ENCODE measurements around the gene DAB2IP. TPM values are rescaled to one million over a fixed set of nuclear protein-coding genes. Genes with fewer than 3 reads are reported as not detected.

The DAB2IP gene
- total RNA-seq, 1 experiment from 2014 or later = 17.0 TPM

DNA sequence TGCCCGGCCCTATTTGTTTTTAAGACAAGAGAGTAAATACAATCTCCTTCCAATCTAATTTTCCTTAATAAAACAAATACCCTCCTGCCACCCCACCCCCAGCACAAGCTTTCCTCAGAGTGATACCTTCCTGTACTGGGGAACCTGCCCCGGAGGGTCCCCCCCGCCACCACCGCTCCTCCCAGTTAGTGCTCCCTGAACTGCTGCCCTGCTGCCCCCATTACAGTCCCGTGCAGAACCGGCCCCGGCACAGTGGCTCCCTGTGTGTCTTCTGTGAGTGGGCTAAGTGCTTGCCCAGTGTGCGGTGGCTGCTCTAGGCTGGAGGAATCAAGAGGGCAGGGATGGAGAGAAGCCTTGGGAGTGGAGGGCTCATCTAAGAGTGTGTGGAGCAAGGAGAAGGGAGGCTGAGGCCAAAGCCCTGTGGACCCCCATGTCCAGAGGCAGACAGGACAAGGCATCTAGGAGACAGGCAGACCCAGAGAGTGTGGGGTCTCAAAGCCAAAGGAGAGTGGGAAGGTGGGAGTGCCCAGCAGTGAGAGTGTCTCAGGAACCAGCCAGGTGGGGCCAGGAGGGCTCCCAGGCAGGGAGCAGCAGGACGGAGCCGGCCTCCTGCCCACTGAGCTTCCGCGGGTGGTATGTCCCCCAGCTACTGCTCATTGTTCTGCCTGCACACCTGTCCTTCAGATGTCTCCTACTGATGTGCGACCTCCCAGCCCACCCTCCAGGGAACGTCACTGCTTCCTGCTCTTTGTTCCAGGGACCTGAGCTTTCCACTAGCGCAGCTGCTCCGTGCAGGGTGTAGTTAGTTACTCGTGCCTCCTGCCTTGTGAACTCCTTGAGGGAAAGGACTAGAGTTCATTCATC lies 129.0 kb downstream of the DAB2IP start:
- ChIA-PET POLR2A (no interaction called here), CTCF (no interaction called here)
- BruUV-seq (replicated peaks) = no TSS peak
- H3K36me3 Mint-ChIP-seq (ENCODE audit: insufficient read depth, unreplicated experiment) = peaks cover 19% of the 10 kb centered on the region
- DNase-seq (ENCODE audit: unreplicated experiment) = no peak
- no peak overlapping the region for H3K27ac Mint-ChIP-seq (ENCODE audit: low read depth, unreplicated experiment)
- TF ChIP-seq, protein P1, sequence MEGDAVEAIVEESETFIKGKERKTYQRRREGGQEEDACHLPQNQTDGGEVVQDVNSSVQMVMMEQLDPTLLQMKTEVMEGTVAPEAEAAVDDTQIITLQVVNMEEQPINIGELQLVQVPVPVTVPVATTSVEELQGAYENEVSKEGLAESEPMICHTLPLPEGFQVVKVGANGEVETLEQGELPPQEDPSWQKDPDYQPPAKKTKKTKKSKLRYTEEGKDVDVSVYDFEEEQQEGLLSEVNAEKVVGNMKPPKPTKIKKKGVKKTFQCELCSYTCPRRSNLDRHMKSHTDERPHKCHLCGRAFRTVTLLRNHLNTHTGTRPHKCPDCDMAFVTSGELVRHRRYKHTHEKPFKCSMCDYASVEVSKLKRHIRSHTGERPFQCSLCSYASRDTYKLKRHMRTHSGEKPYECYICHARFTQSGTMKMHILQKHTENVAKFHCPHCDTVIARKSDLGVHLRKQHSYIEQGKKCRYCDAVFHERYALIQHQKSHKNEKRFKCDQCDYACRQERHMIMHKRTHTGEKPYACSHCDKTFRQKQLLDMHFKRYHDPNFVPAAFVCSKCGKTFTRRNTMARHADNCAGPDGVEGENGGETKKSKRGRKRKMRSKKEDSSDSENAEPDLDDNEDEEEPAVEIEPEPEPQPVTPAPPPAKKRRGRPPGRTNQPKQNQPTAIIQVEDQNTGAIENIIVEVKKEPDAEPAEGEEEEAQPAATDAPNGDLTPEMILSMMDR (IDR thresholded peaks at IDR 0.05; ENCODE audit: unreplicated experiment) = no peak
- intact Hi-C loops (cut with micrococcal nuclease) = no loop called here
- no peaks in the 10 kb centered on the region for H3K4me1 Mint-ChIP-seq (ENCODE audit: insufficient read depth, unreplicated experiment)
- no peaks in the 10 kb centered on the region for H3K27me3 Mint-ChIP-seq (ENCODE audit: insufficient read depth, unreplicated experiment)
- H3K9me3 Mint-ChIP-seq (ENCODE audit: unreplicated experiment) = peaks cover 18% of the 10 kb centered on the region
- H3K4me3 Mint-ChIP-seq (ENCODE audit: unreplicated experiment) = no peak overlapping the region

DNA sequence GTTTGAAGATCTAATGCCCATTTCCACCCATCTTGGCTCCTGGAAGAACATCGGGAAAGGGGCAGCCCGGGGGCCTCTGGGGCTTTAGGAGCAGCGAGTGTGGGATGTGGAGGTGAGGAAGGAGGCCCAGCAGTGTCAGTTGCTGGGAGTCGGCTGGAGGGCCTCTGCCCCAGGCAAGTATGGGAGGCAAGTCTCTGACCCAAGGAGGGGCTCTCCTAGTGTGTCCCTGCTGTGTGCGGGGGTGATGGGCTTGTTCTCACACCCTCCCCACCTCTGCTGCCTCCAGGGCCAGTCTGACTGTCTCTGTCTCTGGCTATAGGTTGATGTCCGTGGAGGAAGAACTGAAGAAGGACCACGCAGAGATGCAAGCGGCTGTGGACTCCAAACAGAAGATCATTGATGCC lies 129.7 kb downstream of the DAB2IP start:
- DNase-seq (ENCODE audit: unreplicated experiment) = no peak
- intact Hi-C loops (cut with micrococcal nuclease) = no loop called here
- no peak overlapping the region for H3K4me3 Mint-ChIP-seq (ENCODE audit: unreplicated experiment)
- ChIA-PET POLR2A (no interaction called here), CTCF (no interaction called here)
- BruUV-seq (replicated peaks) = no TSS peak
- no peak overlapping the region for H3K27ac Mint-ChIP-seq (ENCODE audit: low read depth, unreplicated experiment)
- H3K27me3 Mint-ChIP-seq (ENCODE audit: insufficient read depth, unreplicated experiment) = no peaks in the 10 kb centered on the region
- TF ChIP-seq, protein P1 (IDR thresholded peaks at IDR 0.05; ENCODE audit: unreplicated experiment) = no peak
- peaks cover 19% of the 10 kb centered on the region for H3K36me3 Mint-ChIP-seq (ENCODE audit: insufficient read depth, unreplicated experiment)
- no peaks in the 10 kb centered on the region for H3K4me1 Mint-ChIP-seq (ENCODE audit: insufficient read depth, unreplicated experiment)
- peaks cover 16% of the 10 kb centered on the region for H3K9me3 Mint-ChIP-seq (ENCODE audit: unreplicated experiment)

DNA sequence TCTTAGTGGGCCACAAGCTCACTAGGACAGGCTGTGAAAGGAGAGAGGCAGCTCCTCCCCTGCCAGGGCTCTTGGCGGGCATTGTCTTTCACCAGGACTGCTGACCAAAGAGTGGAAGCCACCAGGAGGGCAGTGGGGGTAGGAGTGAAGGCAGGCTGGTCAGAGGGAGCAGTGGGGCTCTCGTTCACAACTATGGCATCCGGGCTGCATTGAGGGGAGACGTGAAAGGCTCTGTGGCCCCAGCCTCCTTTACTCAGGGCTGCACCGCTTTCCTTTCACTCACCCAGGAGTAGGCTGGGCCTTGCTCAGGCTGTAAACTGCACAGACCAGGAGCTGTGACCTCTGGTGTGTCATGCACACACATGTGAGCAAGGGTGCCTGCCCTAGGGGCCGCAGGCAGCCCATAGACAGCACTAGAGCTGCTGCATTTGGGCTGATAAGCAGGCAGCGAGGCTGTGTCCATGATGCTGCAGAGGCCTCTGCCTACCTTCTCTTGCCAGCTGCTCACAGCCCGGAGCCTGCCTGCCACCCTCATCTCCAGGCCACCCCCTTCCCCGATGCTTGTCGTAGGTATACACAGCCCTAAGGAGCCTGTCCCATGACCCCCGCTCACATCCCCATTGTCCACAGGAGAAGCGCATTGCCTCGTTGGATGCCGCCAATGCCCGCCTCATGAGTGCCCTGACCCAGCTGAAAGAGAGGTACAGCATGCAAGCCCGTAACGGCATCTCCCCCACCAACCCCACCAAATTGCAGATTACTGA lies 130.4 kb downstream of the DAB2IP start:
- Mint-ChIP-seq H3K9me3 (ENCODE audit: unreplicated experiment) (peaks cover 8% of the 10 kb centered on the region), H3K27ac (ENCODE audit: low read depth, unreplicated experiment) (no peak overlapping the region), H3K4me1 (ENCODE audit: insufficient read depth, unreplicated experiment) (no peaks in the 10 kb centered on the region), H3K27me3 (ENCODE audit: insufficient read depth, unreplicated experiment) (no peaks in the 10 kb centered on the region), H3K36me3 (ENCODE audit: insufficient read depth, unreplicated experiment) (peaks cover 19% of the 10 kb centered on the region), H3K4me3 (ENCODE audit: unreplicated experiment) (no peak overlapping the region)
- TF ChIP-seq, protein P1 (IDR thresholded peaks at IDR 0.05; ENCODE audit: unreplicated experiment) = no peak
- POLR2A ChIA-PET = no interaction called here
- BruUV-seq (replicated peaks) = no TSS peak
- intact Hi-C loops (cut with micrococcal nuclease) = no loop called here
- CTCF ChIA-PET = no interaction called here
- DNase-seq (ENCODE audit: unreplicated experiment) = no peak

DNA sequence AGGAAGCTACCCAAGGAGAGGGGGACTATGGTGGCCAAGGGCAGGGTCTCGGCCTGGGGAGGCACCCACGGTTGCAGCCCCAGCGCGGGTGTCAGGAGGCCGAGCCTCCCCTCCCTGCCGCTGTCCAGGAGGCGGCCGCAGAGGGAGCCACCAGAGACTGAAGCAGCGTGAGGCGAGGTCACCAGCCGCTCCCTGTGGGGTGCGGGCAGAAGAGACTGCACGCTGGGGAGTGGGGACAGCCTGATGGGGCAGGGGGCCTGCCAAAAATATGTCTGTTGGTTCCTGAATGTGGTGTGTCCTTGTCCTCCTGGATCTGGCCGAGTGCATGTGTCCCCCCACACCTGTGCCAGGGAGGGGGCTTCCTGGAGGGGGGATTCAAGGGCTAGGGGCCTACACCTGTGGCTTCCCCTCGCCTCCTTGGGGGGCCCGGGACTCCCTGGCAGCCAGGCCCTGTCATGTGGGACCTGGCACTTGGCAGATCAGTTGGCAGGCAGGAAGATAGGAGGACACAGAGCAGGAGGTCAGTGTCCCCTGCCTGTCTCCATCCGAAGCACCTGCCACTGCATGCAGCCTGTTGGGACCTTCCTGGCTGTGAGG lies 131.2 kb downstream of the DAB2IP start:
- TF ChIP-seq, protein P1 (IDR thresholded peaks at IDR 0.05; ENCODE audit: unreplicated experiment) = no peak
- Mint-ChIP-seq H3K4me3 (ENCODE audit: unreplicated experiment) (no peak overlapping the region), H3K27me3 (ENCODE audit: insufficient read depth, unreplicated experiment) (no peaks in the 10 kb centered on the region), H3K27ac (ENCODE audit: low read depth, unreplicated experiment) (no peak overlapping the region), H3K9me3 (ENCODE audit: unreplicated experiment) (peaks cover 8% of the 10 kb centered on the region), H3K4me1 (ENCODE audit: insufficient read depth, unreplicated experiment) (no peaks in the 10 kb centered on the region), H3K36me3 (ENCODE audit: insufficient read depth, unreplicated experiment) (peaks cover 19% of the 10 kb centered on the region)
- no TSS peak for BruUV-seq (replicated peaks)
- ChIA-PET CTCF (no interaction called here), POLR2A (no interaction called here)
- intact Hi-C loops (cut with micrococcal nuclease) = no loop called here
- no peak for DNase-seq (ENCODE audit: unreplicated experiment)
